ENCODE results near the gene SPAG9.

- TF ChIP-seq EZH2 (IDR thresholded peaks at IDR 0.05; ENCODE audit: low read length, unreplicated experiment) (no peak), CTCF (conservative IDR thresholded peaks at IDR 0.05; ENCODE audit: low read depth, low read length) (no peak), EZH2phosphoT487 (IDR thresholded peaks at IDR 0.05; ENCODE audit: borderline replicate concordance, low read length) (no peak)
Observed at GRCh38 chr17:51120739-51121619, at the start of gene SPAG9.
